SK-MEL-5 (cell line): ENCODE data around the gene DR1. TPM values are rescaled to one million over a fixed set of nuclear protein-coding genes. Genes with fewer than 3 reads are reported as not detected.

Experiments used
- small RNA-seq, 2 experiments: library from RNA; depleted of rRNA; stranded (forward); fragments of <200 nt; gene quantifications; one replicate each; pipeline ENCODE3, GENCODE V24; 2014
- total RNA-seq: library from RNA; depleted of rRNA; stranded (reverse); fragments of >200 nt; shearing (Covaris generic); gene quantifications from 2 replicates; pipeline ENCODE4 v1.2.3, GENCODE V29; 2014; rRNA removed

DR1 gene
- total RNA-seq, 1 experiment from 2014 or later = 39.2 TPM

Small RNA genes lying within 50 kb of the gene (small RNA-seq; reads per million reads assigned to genes)
- 0 reads per million in 2 experiments for gene RF00019

Other genes with a start within 250 kb of the DR1 start
- 52.2 and 62.6 TPM in 2 replicates for gene TMED5, start 165.5 kb upstream of the DR1 start, total RNA-seq
- gene CCDC18, start 165.2 kb upstream of the DR1 start, total RNA-seq = 6.0 and 6.2 TPM in 2 replicates
- gene FNBP1L, start 102.2 kb downstream of the DR1 start, total RNA-seq = 52.9 and 59.0 TPM in 2 replicates